WTC11 (cell line): ENCODE results near the gene FOXI1. TPM values are rescaled to one million over a fixed set of nuclear protein-coding genes. Genes with fewer than 3 reads are reported as not detected.

Experiments
- ATAC-seq: fragments of 200-7000 bp; cut with Tn5 transposase; 2 replicates; pipeline ENCODE4 v1.10.0; 2021; ENCODE audit warnings: mild to moderate bottlenecking, moderate library complexity
- CTCF ChIA-PET: fragments of 300-600 bp; sonication (Branson Sonifier 250); formaldehyde crosslinking; loops from one replicate; lab custom pipeline; 2021; ENCODE audit warnings: antibody characterized with exemption; lab: Charles Lee
- POLR2A ChIA-PET: fragments of 350-600 bp; sonication (Branson Sonifier 250); formaldehyde crosslinking; loops from one replicate; lab custom pipeline; 2021; ENCODE audit warnings: antibody characterized with exemption; lab: Charles Lee
- DNase-seq: peaks from one replicate; pipeline ENCODE4 v3.0.0; 2021; ENCODE audit warnings: low spot score
- H3K27ac Mint-ChIP-seq: 2 replicates; pipeline ENCODE4 v1.8.0; 2021; ENCODE audit warnings: mixed read lengths
- H3K27me3 Mint-ChIP-seq: 2 replicates; pipeline ENCODE4 v1.8.0; 2021; ENCODE audit warnings: low read depth, mild to moderate bottlenecking, moderate library complexity, mixed read lengths
- H3K36me3 Mint-ChIP-seq: 2 replicates; pipeline ENCODE4 v1.8.0; 2021; ENCODE audit warnings: mixed read lengths
- H3K4me1 Mint-ChIP-seq: 2 replicates; pipeline ENCODE4 v1.8.0; 2022; ENCODE audit warnings: mixed read lengths
- H3K4me3 Mint-ChIP-seq: 2 replicates; pipeline ENCODE4 v1.8.0; 2021; ENCODE audit warnings: mild to moderate bottlenecking, moderate library complexity, mixed read lengths
- H3K9me3 Mint-ChIP-seq: 2 replicates; pipeline ENCODE4 v1.8.0; 2021; ENCODE audit warnings: mixed read lengths
- EMX1 ChIP-seq: fragments of 250-450 bp; sonication (Bioruptor Pico); IDR thresholded peaks from 2 replicates; pipeline ENCODE4 v1.8.0; 2021; ENCODE audit warnings: mild to moderate bottlenecking
- ERG ChIP-seq: fragments of 250-450 bp; sonication (Bioruptor Pico); IDR thresholded peaks from 2 replicates; pipeline ENCODE4 v1.8.0; 2021; ENCODE audit warnings: mild to moderate bottlenecking
- GRHL2 ChIP-seq: fragments of 250-450 bp; sonication (Bioruptor Pico); IDR thresholded peaks from 2 replicates; pipeline ENCODE4 v1.8.0; 2022; ENCODE audit warnings: mild to moderate bottlenecking, moderate library complexity; ENCODE audit not compliant: insufficient replicate concordance, severe bottlenecking
- GTF2I ChIP-seq: fragments of 250-450 bp; sonication (Bioruptor Pico); conservative IDR thresholded peaks from 2 replicates; pipeline ENCODE4 v1.4.0; 2021; ENCODE audit warnings: mild to moderate bottlenecking
- HMGA2 ChIP-seq: fragments of 250-450 bp; sonication (Bioruptor Pico); IDR thresholded peaks from 2 replicates; pipeline ENCODE4 v1.4.0; 2021; ENCODE audit warnings: mild to moderate bottlenecking, moderate library complexity
- MYBL2 ChIP-seq: sonication (generic); formaldehyde crosslinking; IDR thresholded peaks from 2 replicates; pipeline ENCODE4 v1.8.1; 2023; ENCODE audit warnings: mild to moderate bottlenecking, moderate library complexity, missing genetic modification reagents
- PRRX2 ChIP-seq: fragments of 250-450 bp; sonication (Bioruptor Pico); IDR thresholded peaks from 2 replicates; pipeline ENCODE4 v1.8.0; 2021; ENCODE audit warnings: mild to moderate bottlenecking
- SMAD4 ChIP-seq: sonication (generic); formaldehyde crosslinking; IDR thresholded peaks from 2 replicates; pipeline ENCODE4 v1.8.0; 2022; ENCODE audit warnings: mild to moderate bottlenecking, missing genetic modification reagents
- SP1 ChIP-seq: sonication (generic); formaldehyde crosslinking; conservative IDR thresholded peaks from 2 replicates; pipeline ENCODE4 v1.8.1; 2022; ENCODE audit warnings: missing genetic modification reagents
- STAT6 ChIP-seq: sonication (generic); formaldehyde crosslinking; conservative IDR thresholded peaks from 2 replicates; pipeline ENCODE4 v1.8.1; 2023; ENCODE audit warnings: mild to moderate bottlenecking, low read depth, missing genetic modification reagents, moderate library complexity
- TEAD1 ChIP-seq: sonication (generic); formaldehyde crosslinking; IDR thresholded peaks from 2 replicates; pipeline ENCODE4 v1.8.0; 2022; ENCODE audit warnings: mild to moderate bottlenecking, missing genetic modification reagents
- TEAD4 ChIP-seq: sonication (generic); formaldehyde crosslinking; IDR thresholded peaks from 2 replicates; pipeline ENCODE4 v1.8.0; 2022; ENCODE audit warnings: mild to moderate bottlenecking, missing genetic modification reagents
- ZBTB21 ChIP-seq: sonication (generic); formaldehyde crosslinking; IDR thresholded peaks from 2 replicates; pipeline ENCODE4 v1.8.1; 2023; ENCODE audit warnings: mild to moderate bottlenecking, missing genetic modification reagents, borderline replicate concordance
- ZMAT4 ChIP-seq: fragments of 250-450 bp; sonication (Bioruptor Pico); IDR thresholded peaks from 2 replicates; pipeline ENCODE4 v1.9.0; 2021; ENCODE audit warnings: mild to moderate bottlenecking
- ZNF263 ChIP-seq: sonication (generic); formaldehyde crosslinking; IDR thresholded peaks from 2 replicates; pipeline ENCODE4 v1.8.1; 2022; ENCODE audit warnings: low read depth, mild to moderate bottlenecking, moderate library complexity, missing genetic modification reagents
- ZNF416 ChIP-seq: fragments of 250-450 bp; sonication (Bioruptor Pico); IDR thresholded peaks from 2 replicates; pipeline ENCODE4 v1.9.0; 2021; ENCODE audit warnings: mild to moderate bottlenecking, inconsistent platforms
- ZNF423 ChIP-seq: fragments of 250-450 bp; sonication (Bioruptor Pico); IDR thresholded peaks from 2 replicates; pipeline ENCODE4 v2.1.2; 2022; ENCODE audit warnings: mild to moderate bottlenecking, moderate library complexity
- total RNA-seq: library from RNA; stranded (reverse); gene quantifications from 3 replicates; pipeline ENCODE4 v1.2.3, GENCODE V29; 2021
- TF ChIP-seq, protein P1 (sequence below): sonication (generic); formaldehyde crosslinking; IDR thresholded peaks from 2 replicates; pipeline ENCODE4 v1.8.1; 2023; ENCODE audit warnings: mild to moderate bottlenecking, missing genetic modification reagents
- TF ChIP-seq, protein P2 (sequence below): sonication (generic); formaldehyde crosslinking; IDR thresholded peaks from 2 replicates; pipeline ENCODE4 v1.8.0; 2022; ENCODE audit warnings: mild to moderate bottlenecking, missing genetic modification reagents
- TF ChIP-seq, protein P3 (sequence below): sonication (generic); formaldehyde crosslinking; IDR thresholded peaks from 2 replicates; pipeline ENCODE4 v1.8.1; 2023; ENCODE audit warnings: mild to moderate bottlenecking, missing genetic modification reagents, moderate library complexity

The FOXI1 gene
- total RNA-seq, 1 experiment from 2014 or later: not detected

DNA sequence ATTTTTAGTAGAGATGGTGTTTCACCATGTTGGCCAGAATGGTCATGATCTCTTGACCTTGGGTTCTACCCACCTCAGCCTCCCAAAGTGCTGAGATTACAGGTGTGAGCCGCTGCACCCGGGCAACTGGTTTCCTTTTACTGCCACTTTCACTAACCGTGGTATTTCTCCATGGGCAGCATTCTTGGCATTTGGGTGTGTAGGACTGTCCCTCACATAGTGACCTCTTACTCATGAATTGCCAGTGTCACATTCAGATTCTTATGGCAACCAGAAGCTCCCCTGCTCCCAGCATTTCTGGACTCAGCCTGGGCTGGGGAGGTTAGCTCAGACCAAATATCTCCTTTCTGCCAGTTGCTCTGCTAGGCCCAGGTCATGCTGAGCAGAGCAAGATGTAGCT lies 50.1 kb downstream of the FOXI1 start:
- no peaks in the 10 kb centered on the region for H3K27me3 Mint-ChIP-seq
- H3K27ac Mint-ChIP-seq: no peak overlapping the region
- no peaks in the 10 kb centered on the region for H3K36me3 Mint-ChIP-seq
- no peak for DNase-seq
- H3K9me3 Mint-ChIP-seq: no peaks in the 10 kb centered on the region
- no peak for TF ChIP-seq HMGA2 (CRISPR knock-in tag)
- no peak for TF ChIP-seq ZNF423 (CRISPR knock-in tag)
- TF ChIP-seq ERG (CRISPR knock-in tag): no peak
- no peak for TF ChIP-seq PRRX2 (CRISPR knock-in tag)
- TF ChIP-seq GRHL2 (CRISPR knock-in tag): no peak
- no peak for TF ChIP-seq SP1 (CRISPR knock-in tag)
- no peak for TF ChIP-seq STAT6
- TF ChIP-seq ZNF263: no peak
- TF ChIP-seq, protein P1, sequence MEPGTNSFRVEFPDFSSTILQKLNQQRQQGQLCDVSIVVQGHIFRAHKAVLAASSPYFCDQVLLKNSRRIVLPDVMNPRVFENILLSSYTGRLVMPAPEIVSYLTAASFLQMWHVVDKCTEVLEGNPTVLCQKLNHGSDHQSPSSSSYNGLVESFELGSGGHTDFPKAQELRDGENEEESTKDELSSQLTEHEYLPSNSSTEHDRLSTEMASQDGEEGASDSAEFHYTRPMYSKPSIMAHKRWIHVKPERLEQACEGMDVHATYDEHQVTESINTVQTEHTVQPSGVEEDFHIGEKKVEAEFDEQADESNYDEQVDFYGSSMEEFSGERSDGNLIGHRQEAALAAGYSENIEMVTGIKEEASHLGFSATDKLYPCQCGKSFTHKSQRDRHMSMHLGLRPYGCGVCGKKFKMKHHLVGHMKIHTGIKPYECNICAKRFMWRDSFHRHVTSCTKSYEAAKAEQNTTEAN (CRISPR knock-in tag): no peak
- TF ChIP-seq TEAD1 (CRISPR knock-in tag): no peak
- TF ChIP-seq, protein P2, sequence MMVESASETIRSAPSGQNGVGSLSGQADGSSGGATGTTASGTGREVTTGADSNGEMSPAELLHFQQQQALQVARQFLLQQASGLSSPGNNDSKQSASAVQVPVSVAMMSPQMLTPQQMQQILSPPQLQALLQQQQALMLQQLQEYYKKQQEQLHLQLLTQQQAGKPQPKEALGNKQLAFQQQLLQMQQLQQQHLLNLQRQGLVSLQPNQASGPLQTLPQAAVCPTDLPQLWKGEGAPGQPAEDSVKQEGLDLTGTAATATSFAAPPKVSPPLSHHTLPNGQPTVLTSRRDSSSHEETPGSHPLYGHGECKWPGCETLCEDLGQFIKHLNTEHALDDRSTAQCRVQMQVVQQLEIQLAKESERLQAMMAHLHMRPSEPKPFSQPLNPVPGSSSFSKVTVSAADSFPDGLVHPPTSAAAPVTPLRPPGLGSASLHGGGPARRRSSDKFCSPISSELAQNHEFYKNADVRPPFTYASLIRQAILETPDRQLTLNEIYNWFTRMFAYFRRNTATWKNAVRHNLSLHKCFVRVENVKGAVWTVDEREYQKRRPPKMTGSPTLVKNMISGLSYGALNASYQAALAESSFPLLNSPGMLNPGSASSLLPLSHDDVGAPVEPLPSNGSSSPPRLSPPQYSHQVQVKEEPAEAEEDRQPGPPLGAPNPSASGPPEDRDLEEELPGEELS (CRISPR knock-in tag): no peak
- TF ChIP-seq MYBL2 (CRISPR knock-in tag): no peak
- TF ChIP-seq TEAD4 (CRISPR knock-in tag): no peak
- TF ChIP-seq ZBTB21 (CRISPR knock-in tag): no peak
- TF ChIP-seq, protein P3, sequence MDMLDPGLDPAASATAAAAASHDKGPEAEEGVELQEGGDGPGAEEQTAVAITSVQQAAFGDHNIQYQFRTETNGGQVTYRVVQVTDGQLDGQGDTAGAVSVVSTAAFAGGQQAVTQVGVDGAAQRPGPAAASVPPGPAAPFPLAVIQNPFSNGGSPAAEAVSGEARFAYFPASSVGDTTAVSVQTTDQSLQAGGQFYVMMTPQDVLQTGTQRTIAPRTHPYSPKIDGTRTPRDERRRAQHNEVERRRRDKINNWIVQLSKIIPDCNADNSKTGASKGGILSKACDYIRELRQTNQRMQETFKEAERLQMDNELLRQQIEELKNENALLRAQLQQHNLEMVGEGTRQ (CRISPR knock-in tag): no peak
- TF ChIP-seq ZMAT4 (CRISPR knock-in tag): no peak
- TF ChIP-seq EMX1 (CRISPR knock-in tag): no peak
- CTCF ChIA-PET: no interaction called here
- POLR2A ChIA-PET: no interaction called here
- ATAC-seq: no peak
- H3K4me3 Mint-ChIP-seq: no peak overlapping the region
- H3K4me1 Mint-ChIP-seq: peaks cover 26% of the 10 kb centered on the region

- no peaks in the 10 kb centered on the region for H3K27me3 Mint-ChIP-seq
- ChIA-PET POLR2A (no interaction called here), CTCF (interaction anchor here (1.6 kb wide), 1 partner anchor 25 kb away, joined by 4 read pairs; no protein-coding TSS in a partner anchor)
- no peak overlapping the region for H3K27ac Mint-ChIP-seq
- H3K4me3 Mint-ChIP-seq: no peak overlapping the region
- peaks cover 16% of the 10 kb centered on the region for H3K4me1 Mint-ChIP-seq
- no peaks in the 10 kb centered on the region for H3K9me3 Mint-ChIP-seq
- no peaks in the 10 kb centered on the region for H3K36me3 Mint-ChIP-seq
- TF ChIP-seq TEAD4 (CRISPR knock-in tag) (no peak), PRRX2 (CRISPR knock-in tag) (no peak), ZNF416 (CRISPR knock-in tag) (no peak), SMAD4 (CRISPR knock-in tag) (no peak), STAT6 (no peak), GTF2I (CRISPR knock-in tag) (no peak), SP1 (CRISPR knock-in tag) (no peak)
- TF ChIP-seq, protein P1 (CRISPR knock-in tag): no peak
- TF ChIP-seq, protein P3 (CRISPR knock-in tag): no peak
- TF ChIP-seq, all 79 proteins: peak for 0
- ATAC-seq (no peak), DNase-seq (no peak)
Measured at GRCh38 chr5:170159101-170159698, 53.5 kb downstream of the FOXI1 start.
